HepG2 (cell line): ENCODE data around the gene MYO18B. TPM values are rescaled to one million over a fixed set of nuclear protein-coding genes. Genes with fewer than 3 reads are reported as not detected.

Source experiments
- FLYWCH1 ChIP-seq: sonication (generic); formaldehyde crosslinking; IDR thresholded peaks from 2 replicates; pipeline ENCODE4 v1.8.1; 2023; ENCODE audit warnings: mild to moderate bottlenecking, missing genetic modification reagents
- FOXJ3 ChIP-seq: sonication (generic); formaldehyde crosslinking; IDR thresholded peaks from 2 replicates; pipeline ENCODE4 v1.4.0; 2020; ENCODE audit warnings: missing genetic modification reagents, mild to moderate bottlenecking, borderline replicate concordance
- IKZF1 ChIP-seq: fragments of 450-650 bp; IDR thresholded peaks from 2 replicates; pipeline ENCODE4 v1.7.1; 2016
- IRF2 ChIP-seq: IDR thresholded peaks from 2 replicates; pipeline ENCODE4 v1.6.1; 2018; ENCODE audit warnings: missing genetic modification reagents, missing compliant biosample characterization
- KDM4B ChIP-seq: sonication (generic); formaldehyde crosslinking; IDR thresholded peaks from 2 replicates; pipeline ENCODE4 v1.4.0; 2020; ENCODE audit warnings: missing genetic modification reagents
- MBD4 ChIP-seq: IDR thresholded peaks from 2 replicates; pipeline ENCODE4 v1.6.1; 2012; ENCODE audit warnings: low read length, inconsistent platforms, borderline replicate concordance
- MYC ChIP-seq: sonication (generic); formaldehyde crosslinking; IDR thresholded peaks from 2 replicates; pipeline ENCODE4 v1.9.0; 2021; ENCODE audit warnings: missing genetic modification reagents, borderline replicate concordance
- PHF20 ChIP-seq: sonication (generic); formaldehyde crosslinking; IDR thresholded peaks from 2 replicates; pipeline ENCODE4 v1.5.0; 2020; ENCODE audit warnings: mild to moderate bottlenecking, missing genetic modification reagents
- RFX5 ChIP-seq: IDR thresholded peaks from 2 replicates; pipeline ENCODE4 v1.6.1; 2011; ENCODE audit warnings: low read depth, low read length, improper control_type of control experiment
- SAFB2 ChIP-seq: sonication (generic); formaldehyde crosslinking; IDR thresholded peaks from 2 replicates; pipeline ENCODE4 v1.5.1; 2020; ENCODE audit warnings: missing genetic modification reagents, low read depth, mild to moderate bottlenecking, borderline replicate concordance
- SNAI1 ChIP-seq: sonication (generic); formaldehyde crosslinking; IDR thresholded peaks from 2 replicates; pipeline ENCODE4 v1.5.0; 2020; ENCODE audit warnings: mild to moderate bottlenecking, missing genetic modification reagents, borderline replicate concordance
- SP140L ChIP-seq: sonication (generic); formaldehyde crosslinking; IDR thresholded peaks from 2 replicates; pipeline ENCODE4 v1.4.0; 2020; ENCODE audit warnings: missing genetic modification reagents, borderline replicate concordance
- TBL1XR1 ChIP-seq: fragments of 150-350 bp; IDR thresholded peaks from 2 replicates; pipeline ENCODE4 v1.6.1; 2014; ENCODE audit warnings: borderline replicate concordance, low read length; ENCODE audit not compliant: partially characterized antibody
- ZMYM3 ChIP-seq: sonication (generic); formaldehyde crosslinking; IDR thresholded peaks from 2 replicates; pipeline ENCODE4 v1.5.1; 2020; ENCODE audit warnings: mild to moderate bottlenecking, missing genetic modification reagents
- ZNF234 ChIP-seq: sonication (generic); formaldehyde crosslinking; conservative IDR thresholded peaks from 2 replicates; pipeline ENCODE4 v1.5.1; 2020; ENCODE audit warnings: mild to moderate bottlenecking, missing genetic modification reagents
- ZNF253 ChIP-seq: sonication (generic); formaldehyde crosslinking; IDR thresholded peaks from 2 replicates; pipeline ENCODE4 v1.8.0; 2022; ENCODE audit warnings: mild to moderate bottlenecking, missing genetic modification reagents, borderline replicate concordance
- ZNF350 ChIP-seq: sonication (generic); formaldehyde crosslinking; IDR thresholded peaks from 2 replicates; pipeline ENCODE4 v1.4.0; 2020; ENCODE audit warnings: mild to moderate bottlenecking, low read depth, missing genetic modification reagents, borderline replicate concordance
- ZNF446 ChIP-seq: sonication (generic); formaldehyde crosslinking; IDR thresholded peaks from 2 replicates; pipeline ENCODE4 v1.5.0; 2020; ENCODE audit warnings: mild to moderate bottlenecking, missing genetic modification reagents
- ZNF703 ChIP-seq: sonication (generic); formaldehyde crosslinking; IDR thresholded peaks from 2 replicates; pipeline ENCODE4 v1.5.1; 2020; ENCODE audit warnings: missing genetic modification reagents, mild to moderate bottlenecking, moderate library complexity, borderline replicate concordance
- ZNF749 ChIP-seq: sonication (generic); formaldehyde crosslinking; IDR thresholded peaks from 2 replicates; pipeline ENCODE4 v1.8.0; 2022; ENCODE audit warnings: mild to moderate bottlenecking, missing genetic modification reagents, moderate library complexity, borderline replicate concordance
- ZSCAN29 ChIP-seq: sonication (generic); formaldehyde crosslinking; conservative IDR thresholded peaks from 2 replicates; pipeline ENCODE4 v1.4.0; 2020; ENCODE audit warnings: mild to moderate bottlenecking, missing genetic modification reagents
- polyA plus RNA-seq, 8 experiments: library from polyadenylated mRNA; depleted of rRNA in 3 of 8; stranded (reverse) in 7 of 8; unstranded in 1 of 8; fragments of >200 nt; fragmentation: Illumina TruSeq in 4 of 8; extraction: Trizol in 4 of 8; gene quantifications; 2 replicates each; pipeline versions ENCODE4 v1.2.1 to v1.2.3, GENCODE V29; 2011 to 2016; ENCODE audit warnings: low read depth in 4 of 8, missing spikeins in 1 of 8, mixed read lengths in 1 of 8; ENCODE audit not compliant: insufficient read depth in 1 of 8
- total RNA-seq, 5 experiments: library from RNA; depleted of rRNA; stranded (reverse); fragments of >200 nt; fragmentation: Illumina TruSeq; extraction: Trizol; gene quantifications; 2 replicates each; pipeline ENCODE4 v1.2.3, GENCODE V29; 2016; ENCODE audit warnings: low read depth in 1 of 5
- TF ChIP-seq, protein P1 (sequence below): sonication (generic); formaldehyde crosslinking; IDR thresholded peaks from 2 replicates; pipeline ENCODE4 v1.4.0; 2020; ENCODE audit warnings: missing genetic modification reagents
- TF ChIP-seq, protein P2 (sequence below): sonication (generic); formaldehyde crosslinking; IDR thresholded peaks from 2 replicates; pipeline ENCODE4 v1.8.0; 2022; ENCODE audit warnings: missing genetic modification reagents, mild to moderate bottlenecking, moderate library complexity, borderline replicate concordance
- TF ChIP-seq, protein P3 (sequence below): sonication (generic); formaldehyde crosslinking; IDR thresholded peaks from 2 replicates; pipeline ENCODE4 v1.5.1; 2020; ENCODE audit warnings: mild to moderate bottlenecking, missing genetic modification reagents

MYO18B gene
- total and polyA plus RNA-seq, 2 of the 13 experiments (the other 11 are each of a cell fraction or from before 2014, with no cell fraction given) = 0.01 TPM; not detected in 1

DNA sequence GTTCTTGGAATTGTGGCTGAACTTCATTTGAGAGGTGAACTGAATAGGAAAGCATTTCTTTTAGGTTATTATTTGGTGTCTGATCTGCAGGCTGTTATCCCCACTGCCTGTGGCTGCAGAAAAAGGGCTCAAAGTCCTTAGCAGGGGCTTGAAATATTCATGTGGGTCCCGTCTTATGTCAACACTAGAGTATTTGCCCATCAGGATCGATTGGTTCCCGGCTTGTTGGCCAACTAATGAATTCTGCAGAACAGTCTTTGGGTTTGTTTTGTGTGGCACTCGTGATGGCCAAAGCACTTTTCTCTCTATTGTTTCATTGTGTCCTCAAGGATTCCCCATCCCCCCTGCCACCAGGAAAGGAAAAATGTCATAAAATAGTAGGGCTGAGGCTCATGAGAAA lies 211.9 kb downstream of the MYO18B start (continued):
- TF ChIP-seq ZNF234 (CRISPR knock-in tag) (no peak), IRF2 (CRISPR knock-in tag) (0 out of 2 replicates have a peak, but pooled peaks have one; percentile 24), FLYWCH1 (CRISPR knock-in tag) (no peak), ZSCAN29 (no peak), SP140L (CRISPR knock-in tag) (no peak), SAFB2 (CRISPR knock-in tag) (no peak), FOXJ3 (peak; percentile 85; the same call in 1 of the 2 replicates), MYC (CRISPR knock-in tag) (no peak), ZMYM3 (CRISPR knock-in tag) (0 out of 2 replicates have a peak, but pooled peaks have one; percentile 38), PHF20 (no peak), MBD4 (no peak), ZNF350 (CRISPR knock-in tag) (no peak), ZNF703 (CRISPR knock-in tag) (0 out of 2 replicates have a peak, but pooled peaks have one; percentile 36), IKZF1 (no peak), KDM4B (CRISPR knock-in tag) (no peak), TBL1XR1 (no peak), RFX5 (no peak), ZNF253 (CRISPR knock-in tag) (no peak), SNAI1 (CRISPR knock-in tag) (no peak), ZNF749 (CRISPR knock-in tag) (no peak), ZNF446 (CRISPR knock-in tag) (no peak)
- TF ChIP-seq, protein P1, sequence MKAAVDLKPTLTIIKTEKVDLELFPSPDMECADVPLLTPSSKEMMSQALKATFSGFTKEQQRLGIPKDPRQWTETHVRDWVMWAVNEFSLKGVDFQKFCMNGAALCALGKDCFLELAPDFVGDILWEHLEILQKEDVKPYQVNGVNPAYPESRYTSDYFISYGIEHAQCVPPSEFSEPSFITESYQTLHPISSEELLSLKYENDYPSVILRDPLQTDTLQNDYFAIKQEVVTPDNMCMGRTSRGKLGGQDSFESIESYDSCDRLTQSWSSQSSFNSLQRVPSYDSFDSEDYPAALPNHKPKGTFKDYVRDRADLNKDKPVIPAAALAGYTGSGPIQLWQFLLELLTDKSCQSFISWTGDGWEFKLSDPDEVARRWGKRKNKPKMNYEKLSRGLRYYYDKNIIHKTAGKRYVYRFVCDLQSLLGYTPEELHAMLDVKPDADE (CRISPR knock-in tag) = no peak
- TF ChIP-seq, protein P2, sequence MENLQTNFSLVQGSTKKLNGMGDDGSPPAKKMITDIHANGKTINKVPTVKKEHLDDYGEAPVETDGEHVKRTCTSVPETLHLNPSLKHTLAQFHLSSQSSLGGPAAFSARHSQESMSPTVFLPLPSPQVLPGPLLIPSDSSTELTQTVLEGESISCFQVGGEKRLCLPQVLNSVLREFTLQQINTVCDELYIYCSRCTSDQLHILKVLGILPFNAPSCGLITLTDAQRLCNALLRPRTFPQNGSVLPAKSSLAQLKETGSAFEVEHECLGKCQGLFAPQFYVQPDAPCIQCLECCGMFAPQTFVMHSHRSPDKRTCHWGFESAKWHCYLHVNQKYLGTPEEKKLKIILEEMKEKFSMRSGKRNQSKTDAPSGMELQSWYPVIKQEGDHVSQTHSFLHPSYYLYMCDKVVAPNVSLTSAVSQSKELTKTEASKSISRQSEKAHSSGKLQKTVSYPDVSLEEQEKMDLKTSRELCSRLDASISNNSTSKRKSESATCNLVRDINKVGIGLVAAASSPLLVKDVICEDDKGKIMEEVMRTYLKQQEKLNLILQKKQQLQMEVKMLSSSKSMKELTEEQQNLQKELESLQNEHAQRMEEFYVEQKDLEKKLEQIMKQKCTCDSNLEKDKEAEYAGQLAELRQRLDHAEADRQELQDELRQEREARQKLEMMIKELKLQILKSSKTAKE (CRISPR knock-in tag) = no peak
- TF ChIP-seq, protein P3, sequence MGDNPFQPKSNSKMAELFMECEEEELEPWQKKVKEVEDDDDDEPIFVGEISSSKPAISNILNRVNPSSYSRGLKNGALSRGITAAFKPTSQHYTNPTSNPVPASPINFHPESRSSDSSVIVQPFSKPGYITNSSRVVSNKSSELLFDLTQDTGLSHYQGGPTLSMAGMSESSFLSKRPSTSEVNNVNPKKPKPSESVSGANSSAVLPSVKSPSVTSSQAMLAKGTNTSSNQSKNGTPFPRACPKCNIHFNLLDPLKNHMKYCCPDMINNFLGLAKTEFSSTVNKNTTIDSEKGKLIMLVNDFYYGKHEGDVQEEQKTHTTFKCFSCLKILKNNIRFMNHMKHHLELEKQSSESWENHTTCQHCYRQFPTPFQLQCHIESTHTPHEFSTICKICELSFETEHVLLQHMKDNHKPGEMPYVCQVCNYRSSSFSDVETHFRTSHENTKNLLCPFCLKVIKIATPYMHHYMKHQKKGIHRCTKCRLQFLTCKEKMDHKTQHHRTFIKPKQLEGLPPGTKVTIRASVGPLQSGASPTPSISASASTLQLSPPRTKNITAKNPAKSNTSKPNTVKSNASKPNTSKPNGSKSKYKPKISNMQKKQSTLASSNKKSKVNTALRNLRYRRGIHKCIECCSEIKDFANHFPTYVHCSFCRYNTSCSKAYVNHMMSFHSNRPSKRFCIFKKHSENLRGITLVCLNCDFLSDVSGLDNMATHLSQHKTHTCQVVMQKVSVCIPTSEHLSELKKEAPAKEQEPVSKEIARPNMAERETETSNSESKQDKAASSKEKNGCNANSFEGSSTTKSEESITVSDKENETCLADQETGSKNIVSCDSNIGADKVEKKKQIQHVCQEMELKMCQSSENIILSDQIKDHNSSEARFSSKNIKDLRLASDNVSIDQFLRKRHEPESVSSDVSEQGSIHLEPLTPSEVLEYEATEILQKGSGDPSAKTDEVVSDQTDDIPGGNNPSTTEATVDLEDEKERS (CRISPR knock-in tag) = no peak
